Middle frontal gyrus (tissue), 1 donor: ENCODE results near the gene KRT39.
"Not testable (repeated sequence)": the region's sequence is repeated elsewhere in the genome, so short reads cannot be mapped to it uniquely, and the experiment has no call there.

Experiments
- DNase-seq: peaks from one replicate; pipeline ENCODE4 v3.0.0-alpha.2; 2015; ENCODE audit warnings: low spot score; ENCODE audit errors: extremely low spot score

KRT39 gene

GRCh38 chr17:40940266-40940665 is 26.5 kb downstream of the KRT39 start:
- DNase-seq, result no peak

DNA sequence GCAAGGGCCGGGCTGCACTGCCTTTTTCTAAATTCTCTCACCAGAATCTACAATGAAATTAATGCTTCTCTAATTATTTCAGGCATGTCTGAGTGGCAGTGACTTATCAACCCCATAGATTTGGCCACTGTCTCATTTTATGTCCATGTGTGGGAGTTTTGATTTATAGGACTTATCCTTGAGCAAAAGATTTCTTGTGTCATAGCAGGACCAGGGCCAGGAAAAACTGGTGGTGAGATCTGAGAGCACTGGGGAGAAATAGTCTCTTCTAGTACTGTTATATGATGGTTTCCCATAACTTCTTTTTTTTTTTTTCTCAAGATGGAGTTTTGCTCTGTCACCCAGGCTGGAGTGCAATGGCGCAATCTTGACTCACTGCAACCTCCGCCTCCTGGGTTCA is 27.8 kb downstream of the KRT39 start:
- DNase-seq, result no peak

DNA sequence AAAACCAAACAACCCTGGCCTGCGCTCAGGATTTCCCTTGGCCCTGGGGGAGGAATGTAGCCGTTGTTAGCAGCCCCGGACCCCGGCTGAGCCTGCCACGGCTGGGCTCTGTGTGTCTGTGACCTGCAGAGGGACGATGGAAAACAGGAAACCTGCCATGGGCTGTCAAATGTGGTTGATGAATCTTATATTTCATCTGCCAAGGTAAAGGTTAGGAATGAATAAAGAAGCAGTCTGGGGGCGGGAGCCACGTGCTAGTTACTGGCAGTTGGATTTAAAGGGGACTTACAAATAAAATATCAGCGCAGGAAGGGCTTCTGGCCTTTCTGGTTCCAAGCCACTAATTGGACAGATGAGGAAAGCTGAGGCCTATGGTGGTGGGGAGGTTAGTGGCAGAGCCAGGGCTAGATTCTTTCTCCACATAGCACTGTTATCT is 29.3 kb downstream of the KRT39 start, which contains the start of gene KRT23:
Gene KRT23, minus strand, starts transcription at position 263 of the 436 bp plus-strand sequence. CDS start 1,043 bp downstream, outside the sequence.
- DNase-seq, result no peak

DNA sequence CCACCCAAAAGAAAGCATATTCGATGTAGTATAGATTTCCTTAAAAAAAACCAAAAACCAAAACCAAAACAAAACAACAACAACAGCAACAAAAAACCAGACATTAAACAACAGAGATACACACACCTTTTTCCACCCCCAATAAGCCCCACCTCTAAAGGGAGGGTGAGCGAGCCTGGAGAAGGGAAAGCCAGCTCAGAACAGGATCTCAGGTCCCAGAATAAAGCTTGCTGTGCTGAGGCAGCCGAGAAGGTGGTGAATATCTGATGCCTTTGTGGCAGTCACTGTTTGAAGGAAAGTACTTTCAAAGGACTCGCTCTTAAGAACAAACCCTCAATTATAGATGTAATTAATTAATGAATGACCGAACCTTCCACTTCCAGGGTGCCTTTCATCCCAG is 29.8 kb downstream of the KRT39 start:
- no peak for DNase-seq

- no peak for DNase-seq
These were observed 30.2 kb downstream of the KRT39 start for GRCh38 chr17:40936437-40936971.

- DNase-seq, result no peak
These were observed 31.1 kb downstream of the KRT39 start for GRCh38 chr17:40935624-40936023.

DNA sequence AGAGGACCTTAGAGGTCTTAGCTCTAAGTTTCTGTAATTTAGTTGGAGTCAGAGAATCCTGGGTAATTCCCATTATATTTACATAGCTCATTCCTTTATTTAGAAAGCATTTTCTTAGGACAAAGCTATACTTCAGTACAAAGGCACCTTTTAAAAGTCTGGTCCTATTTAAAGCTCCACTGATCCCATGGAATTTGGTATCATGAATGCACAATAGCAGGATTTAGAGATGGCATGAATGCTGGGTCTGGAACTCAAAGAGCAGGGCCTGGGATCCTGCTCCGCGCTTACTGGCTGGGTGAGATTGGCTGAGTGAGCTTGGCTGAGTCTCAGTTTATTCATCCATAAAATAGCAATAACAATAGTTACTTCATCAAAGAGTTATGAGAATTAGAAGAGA is 34.1 kb downstream of the KRT39 start:
- DNase-seq, result no peak

GRCh38 chr17:40931311-40931710 is 35.4 kb downstream of the KRT39 start:
- DNase-seq, result no peak

- DNase-seq, result no peak
These were observed 40.4 kb downstream of the KRT39 start for GRCh38 chr17:40926341-40926740.

GRCh38 chr17:40922239-40922638 is 44.5 kb downstream of the KRT39 start:
- DNase-seq, result no peak

DNA sequence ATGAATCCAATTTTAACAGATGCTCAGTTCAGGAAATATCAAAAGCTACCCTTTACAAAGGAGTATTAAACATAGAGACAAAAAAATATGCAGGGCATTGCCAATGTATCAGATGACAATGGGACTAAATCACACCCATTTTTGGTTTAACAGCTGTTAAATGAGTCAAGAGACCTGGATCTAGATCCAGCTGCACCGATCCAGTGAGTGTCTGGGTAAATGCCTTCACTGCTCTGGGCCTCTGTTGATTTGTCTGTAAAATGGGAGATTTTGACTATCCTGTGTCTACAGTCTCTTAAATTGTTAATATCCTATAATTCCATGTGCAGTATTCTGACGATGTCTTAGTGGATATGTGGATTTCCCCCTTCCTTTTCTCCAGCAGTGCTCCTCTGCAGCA is 45.7 kb downstream of the KRT39 start:
- no peak for DNase-seq

- not testable (repeated sequence) for DNase-seq
These were observed 49.6 kb downstream of the KRT39 start for GRCh38 chr17:40917116-40917515.

DNA sequence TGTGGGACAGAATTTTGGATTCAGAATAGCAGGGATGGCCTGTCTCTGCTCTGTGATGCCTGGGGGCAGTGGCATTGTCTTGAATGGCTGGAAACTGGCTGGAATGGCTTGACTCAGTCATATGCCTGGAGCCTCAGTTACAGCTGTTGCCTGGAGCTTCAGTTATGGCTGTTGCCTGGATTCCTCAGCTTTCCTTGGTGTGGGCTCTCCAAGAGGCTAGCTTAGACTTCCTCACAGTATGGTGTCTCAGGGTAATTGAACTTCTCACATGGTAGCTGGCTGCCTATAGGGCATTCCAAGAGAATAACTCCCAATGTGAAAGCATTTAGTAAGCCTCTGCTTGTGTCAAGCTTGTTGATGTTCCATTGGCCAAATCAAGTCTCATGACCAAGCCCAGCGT is 50.4 kb downstream of the KRT39 start:
- no peak for DNase-seq

GRCh38 chr17:40915721-40916256 is 51.0 kb downstream of the KRT39 start:
- no peak for DNase-seq

DNA sequence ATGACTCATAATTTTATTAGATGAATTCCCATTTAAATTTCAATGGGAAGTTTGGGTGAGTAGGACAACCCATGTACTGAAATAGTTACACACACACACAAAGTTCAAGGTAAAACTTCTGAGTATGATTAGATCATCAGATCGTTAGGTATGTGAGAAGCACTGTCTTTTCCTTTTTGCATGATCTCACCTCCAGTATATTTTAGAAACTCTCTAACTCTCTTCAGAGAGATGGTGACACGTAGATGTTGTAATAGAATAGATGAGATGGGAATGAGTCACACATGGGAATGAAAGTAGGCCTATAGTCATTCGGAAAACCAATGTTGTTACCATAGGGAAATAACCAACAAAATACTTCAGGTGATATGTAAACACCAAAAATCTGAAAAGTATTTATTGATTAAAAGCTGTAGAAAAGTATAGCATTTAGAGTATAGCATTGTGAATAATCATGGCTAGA is 51.5 kb downstream of the KRT39 start:
- no peak for DNase-seq

DNA sequence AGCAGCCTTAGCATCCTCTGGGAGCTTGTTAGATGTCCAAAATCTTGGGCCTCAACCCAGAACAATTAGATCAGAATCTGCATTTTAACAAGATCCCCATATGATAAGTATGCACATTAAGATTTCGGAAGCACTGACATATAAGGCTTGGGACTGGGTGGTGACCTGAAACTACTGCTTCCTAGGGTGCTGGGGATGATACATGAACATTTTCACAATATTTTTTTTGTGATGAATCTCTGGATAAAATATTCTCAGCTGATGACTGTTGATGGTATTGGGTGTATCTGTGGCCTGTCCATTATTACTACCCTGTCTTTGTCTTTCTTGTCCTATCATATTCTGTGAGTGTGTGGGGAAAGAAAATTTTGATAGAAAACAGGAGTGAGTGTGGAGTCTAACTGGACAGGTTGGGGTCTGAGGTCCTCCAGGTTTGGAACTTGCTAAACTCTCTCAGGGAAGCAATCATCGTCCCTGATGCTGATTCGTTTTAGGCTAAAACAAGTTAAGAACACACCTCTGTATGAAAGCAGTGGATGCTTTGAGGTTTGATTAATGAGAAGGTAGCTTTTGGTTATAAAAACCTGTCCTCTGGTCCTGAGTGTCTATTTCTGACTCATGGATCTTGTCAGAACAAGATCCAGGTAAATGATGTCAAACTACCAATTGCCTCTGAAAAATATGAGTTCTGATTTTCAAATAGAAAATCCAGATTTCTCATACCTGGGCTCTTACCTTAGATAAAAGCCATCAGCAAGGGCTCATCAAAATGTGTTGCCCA is 52.5 kb downstream of the KRT39 start:
- no peak for DNase-seq

- no peak for DNase-seq
These were observed 54.1 kb downstream of the KRT39 start for GRCh38 chr17:40912486-40913210.

DNA sequence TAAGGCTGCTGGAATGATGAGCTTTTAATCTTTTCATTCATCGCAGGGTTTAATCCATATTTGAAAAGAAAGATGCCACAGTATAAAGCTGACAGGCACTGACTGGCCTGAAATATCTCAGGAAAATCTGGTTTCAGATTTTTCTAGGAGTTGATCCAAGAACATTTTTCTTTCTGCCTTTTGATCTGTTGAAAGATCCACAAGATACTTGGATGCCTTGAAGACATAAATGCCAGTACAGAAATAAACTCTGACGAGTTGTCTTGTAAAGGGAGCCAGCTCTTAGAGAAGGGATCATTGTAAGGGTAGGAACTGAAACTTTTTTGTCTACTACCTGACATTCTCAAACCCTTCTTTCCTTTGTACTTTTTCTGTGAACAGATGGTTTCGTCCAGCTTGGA is 56.3 kb downstream of the KRT39 start:
- peak; percentile 15 for DNase-seq

DNA sequence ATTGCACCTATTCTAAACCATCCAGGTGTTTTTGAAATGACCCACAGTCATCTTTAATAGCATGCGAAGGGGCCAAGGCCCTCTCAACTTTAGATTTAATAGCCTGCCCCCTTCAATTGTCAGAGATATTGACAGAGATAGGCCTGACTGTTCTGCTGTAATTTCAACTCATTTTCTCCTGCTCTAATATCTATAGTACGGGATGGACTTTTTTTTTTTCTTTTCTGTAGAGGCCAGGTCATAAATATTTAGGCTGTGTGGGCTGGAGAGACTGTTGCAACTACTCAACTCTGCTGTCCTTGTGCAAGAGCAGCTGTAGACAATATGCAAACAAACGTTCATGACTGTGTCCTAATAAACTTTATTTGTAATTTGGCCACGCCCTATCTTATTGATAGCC is 57.0 kb downstream of the KRT39 start:
- DNase-seq, result no peak

- DNase-seq, result peak; percentile 70
These were observed 57.4 kb downstream of the KRT39 start for GRCh38 chr17:40909351-40909750.
